Measurements from ENCODE around the gene MEAK7.

MEAK7 gene

DNA sequence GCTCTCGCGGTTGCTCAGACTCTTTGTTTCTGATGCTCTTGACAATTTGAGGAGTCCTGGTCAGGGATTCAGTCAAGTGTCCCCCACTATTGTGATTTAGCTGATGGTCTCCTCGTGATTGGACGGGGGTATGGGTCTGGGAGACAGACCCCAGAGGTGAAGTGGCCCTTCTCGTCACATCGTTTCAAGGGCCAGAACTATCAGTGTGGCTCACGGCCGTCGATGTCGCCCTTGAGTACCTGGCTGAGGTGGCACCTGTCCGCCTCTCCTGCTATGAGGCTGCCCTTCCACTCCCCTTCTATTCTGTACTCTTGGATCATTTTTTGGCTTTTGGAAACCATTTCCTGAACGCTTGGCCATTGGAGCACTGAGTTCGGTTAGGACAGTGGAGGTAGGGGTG, 7.4 kb upstream of the MEAK7 start:
- DNase-seq (ENCODE audit: low spot score) = no peak

DNA sequence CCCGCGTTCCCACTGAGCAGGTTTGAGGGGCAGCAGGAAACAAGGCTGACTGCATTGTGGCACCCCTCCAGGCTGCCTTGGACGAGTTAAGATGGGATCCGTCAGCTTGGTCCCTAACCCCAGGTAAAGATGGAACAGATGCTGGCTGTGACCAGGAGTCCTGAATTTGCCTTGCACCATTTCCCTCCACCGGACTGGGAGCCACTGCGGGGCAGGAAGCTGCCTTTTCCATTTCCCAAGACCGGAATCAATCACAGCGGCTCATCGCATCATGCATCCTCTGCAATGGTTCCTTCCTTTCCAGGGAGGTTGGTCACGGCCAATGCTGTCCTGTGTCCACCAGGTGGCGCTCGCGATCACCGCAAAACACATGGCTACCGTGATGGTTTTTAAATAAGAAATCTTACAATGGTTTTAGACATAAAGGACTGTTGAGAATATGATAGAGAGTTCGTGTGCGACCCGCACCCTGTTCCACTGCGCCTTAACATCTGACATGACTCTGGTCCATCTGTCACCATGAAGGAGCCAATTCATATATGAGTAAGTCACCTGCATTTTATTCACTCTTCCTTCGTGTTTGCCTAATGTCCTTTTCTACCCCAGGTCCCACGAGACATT, 6.8 kb upstream of the MEAK7 start:
- DNase-seq (ENCODE audit: low spot score) = peak; percentile 85

DNA sequence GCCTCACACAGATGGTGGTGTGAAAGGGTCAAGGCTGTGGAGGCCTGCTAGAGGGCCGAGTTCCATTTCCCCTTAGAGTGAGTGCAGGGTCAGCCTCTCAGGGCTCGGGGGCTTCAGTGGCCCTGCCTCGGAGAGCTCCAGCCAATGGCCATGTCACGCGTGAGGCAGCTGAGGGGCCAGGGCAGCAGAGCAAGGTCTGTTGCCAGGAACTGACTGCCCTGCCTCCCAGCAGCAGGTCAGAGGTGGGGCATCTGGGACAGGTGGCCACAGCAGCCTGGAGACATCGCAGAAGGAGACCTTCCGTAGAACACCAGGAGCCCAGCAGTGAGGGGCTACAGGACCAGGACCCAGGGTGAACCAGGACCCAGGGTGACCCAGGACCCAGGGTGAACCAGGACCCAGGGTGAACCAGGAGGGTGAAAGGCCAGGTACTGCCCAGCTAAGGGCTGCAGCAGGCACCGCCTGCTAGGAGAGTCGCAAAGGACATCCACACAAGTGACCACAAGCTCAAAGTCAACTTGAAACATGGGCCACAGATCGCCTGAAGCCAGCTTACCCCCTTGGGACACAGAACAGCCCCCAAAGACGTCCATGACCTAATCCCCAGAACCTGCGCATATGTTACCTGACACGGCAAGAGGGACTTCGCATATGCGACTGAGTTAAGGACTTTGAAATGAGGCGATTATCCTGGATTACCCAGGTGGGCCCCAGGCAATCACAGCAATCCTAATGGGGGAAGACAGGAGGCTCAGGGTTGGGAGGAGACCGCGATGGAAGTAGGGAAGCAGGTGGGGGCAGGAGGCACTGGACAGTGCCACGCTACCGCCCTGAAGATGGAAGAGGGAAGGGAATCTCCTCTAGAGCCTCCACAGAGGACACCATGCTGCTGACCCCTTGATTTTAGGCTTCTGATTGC, 4.8 kb upstream of the MEAK7 start:
- no peak for DNase-seq (ENCODE audit: low spot score)

DNA sequence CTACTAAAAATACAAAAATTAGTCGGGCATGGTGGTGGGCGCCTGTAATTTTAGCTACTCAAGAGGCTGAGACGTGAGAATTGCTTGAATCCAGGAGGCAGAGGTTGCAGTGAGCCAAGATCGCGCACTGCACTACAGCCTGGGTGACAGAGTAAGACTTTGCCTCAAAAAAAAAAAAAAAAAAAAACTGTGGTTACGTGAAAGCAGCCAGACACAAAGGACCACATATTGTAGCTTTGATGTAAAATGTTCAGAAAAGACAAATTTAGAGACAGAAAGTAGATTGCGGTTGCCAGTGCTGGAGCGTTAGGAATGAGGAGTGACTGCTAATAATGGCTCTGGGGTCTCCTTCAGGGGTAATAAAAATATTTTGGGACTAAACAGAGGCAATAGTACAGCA, 4.0 kb upstream of the MEAK7 start:
- DNase-seq (ENCODE audit: low spot score) = no peak

DNA sequence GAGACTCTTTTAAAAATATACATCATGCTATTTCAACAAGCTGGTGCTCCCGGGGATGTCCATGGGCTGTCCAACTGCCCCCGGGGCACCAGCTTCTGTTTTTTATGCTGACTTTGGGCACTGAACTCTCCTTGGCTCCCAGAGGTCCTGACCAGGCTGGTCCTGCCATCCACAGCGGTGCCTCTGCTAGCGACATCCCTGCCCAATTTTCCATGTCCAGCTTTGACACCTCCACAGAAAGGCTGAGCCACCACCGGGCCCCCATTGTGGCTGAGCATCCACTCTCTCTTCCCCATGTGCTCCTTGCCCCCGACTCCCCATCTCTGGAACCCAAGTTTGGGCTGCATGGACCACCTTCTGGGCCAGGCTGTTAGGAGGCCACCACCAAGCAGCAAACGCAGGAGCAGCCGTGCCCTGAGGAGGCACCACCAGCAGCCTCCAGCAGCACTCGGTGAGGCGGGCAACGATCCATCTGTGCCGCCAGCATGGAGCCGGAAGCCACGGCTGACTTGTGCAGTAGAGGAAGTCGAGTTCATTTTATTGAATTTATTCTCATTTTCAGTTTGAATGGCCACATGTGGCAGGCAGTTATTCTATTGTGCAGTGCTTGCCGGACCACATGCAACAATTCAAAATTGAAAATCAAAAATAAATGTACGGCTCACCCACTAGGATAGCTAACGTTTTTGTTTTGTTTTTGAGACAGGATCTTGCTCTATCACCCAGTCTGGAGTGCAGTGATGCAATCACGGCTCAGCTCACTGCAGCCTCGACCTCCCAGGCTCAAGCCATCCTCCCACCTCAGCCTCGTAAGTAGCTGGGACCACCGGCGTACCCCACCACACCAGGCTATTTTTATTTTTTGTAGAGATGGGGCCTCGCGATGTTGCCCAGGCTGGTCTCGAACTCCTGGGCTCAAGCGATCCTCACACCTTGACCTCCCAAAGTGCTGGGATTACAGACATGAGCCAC, 2.8 kb upstream of the MEAK7 start:
- no peak for DNase-seq (ENCODE audit: low spot score)

DNA sequence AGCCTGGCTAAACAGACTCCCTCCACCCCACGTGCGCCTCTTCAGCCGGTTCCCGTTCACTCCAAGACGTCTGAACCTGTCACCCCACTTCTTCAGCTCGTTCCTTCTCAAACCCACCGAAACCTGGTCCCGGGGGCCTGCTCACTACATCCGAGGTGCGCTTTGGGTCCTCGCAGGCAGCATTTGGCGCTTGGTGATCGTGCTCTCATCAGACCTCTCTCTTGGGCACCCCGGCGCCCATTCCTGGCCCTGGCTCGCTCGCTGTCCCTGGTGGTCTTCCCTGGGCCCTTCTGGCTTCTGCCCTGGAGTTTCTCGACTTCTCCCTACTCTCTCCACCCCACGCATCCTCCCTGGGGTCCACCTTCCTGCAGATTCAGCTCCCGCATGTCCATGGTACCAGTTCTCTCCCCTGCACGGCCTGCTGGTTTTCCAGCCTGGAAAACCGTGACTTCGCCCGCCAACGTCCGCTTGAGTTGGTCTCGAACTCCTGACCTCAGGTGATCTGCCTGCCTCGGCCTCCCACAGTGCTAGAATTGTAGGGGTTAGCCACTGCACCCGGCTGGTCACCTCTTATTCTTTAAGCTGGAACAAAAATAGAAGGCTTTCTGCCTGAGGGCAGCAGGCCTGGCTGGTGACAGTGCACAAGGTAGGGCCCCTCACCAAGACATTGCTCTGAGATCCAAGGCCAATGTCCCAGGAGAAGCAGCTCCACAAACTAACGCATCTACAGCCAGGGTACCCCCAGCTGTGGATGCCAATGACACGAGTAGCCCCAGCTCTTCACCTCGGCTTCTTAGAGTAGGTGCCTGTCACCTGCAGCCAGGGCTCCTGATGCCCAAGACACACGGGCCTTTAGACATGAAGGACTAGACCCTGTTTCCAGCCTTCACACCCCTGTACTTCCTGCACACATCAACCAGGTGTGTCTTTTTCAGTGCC, 1.1 kb upstream of the MEAK7 start:
- no peak for DNase-seq (ENCODE audit: low spot score)

DNA sequence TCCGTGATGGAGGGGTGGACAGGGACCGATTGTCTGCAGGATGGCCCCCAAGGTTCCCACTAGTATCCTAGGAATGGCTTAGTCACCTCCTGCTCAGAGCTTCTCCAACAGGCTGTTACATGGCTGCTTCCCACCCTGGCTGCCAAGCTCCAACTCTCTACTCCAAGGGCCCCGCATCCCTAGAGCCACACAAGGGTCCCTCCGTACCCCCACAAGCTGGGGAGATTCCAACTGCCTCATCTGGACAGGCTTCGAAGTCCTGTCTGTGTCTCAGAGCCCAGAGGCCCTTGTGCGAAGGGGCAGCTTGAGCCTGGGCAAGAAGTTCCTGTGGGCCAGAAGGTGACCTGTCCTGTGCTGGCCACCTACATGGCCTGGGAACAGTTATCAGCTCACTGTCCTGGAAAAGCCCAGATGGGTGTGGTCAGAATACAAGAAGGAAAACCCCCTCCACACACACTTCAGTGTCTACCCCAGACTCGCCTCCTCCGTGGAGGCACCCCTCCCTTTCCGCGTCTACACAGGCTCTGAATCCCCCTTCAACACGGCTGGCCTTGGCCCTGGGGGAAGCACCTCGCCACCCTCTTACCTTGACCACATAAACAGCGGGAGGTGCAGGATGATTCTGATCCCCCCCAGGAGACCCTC, 586 bp downstream of the MEAK7 start:
- DNase-seq (ENCODE audit: low spot score) = peak; percentile 67

DNA sequence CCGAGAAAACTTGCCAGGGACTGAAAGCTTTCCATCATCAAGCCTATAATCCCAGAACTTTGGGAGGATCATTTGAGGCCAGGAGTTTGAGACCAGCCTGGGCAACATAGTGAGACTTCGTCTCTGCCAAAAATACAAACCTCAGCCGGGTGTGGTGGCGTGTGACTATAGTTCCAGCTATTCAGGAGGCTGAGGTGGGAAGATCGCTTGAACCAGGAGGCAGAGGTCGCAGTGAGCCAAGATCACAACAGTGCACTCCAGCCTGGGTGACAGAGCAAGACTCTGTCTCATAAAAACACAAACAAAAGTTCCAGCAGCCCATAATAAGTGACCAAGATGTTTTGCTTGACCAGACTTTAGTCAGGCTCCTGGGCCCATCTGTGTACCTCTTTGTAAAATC, 1.9 kb downstream of the MEAK7 start:
- DNase-seq (ENCODE audit: low spot score) = no peak

DNA sequence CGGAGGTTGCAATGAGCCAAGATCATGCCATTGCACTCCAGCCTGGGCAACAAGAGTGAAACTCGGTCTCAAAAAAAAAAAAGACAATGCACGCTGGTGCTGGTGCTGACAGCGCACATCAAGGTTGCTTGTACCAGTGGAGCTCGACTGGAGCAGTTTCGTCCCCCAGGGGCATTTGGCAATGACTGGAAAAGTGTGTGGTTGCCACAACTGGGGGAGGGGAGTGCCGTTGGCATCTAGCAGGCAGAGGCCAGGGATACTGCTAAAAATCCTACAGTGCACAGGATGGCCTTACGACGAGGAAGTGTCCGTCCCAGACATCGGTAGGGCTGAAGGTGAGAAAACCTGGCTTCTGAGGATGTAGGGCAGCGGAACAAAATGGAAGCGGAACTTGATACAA, 2.4 kb downstream of the MEAK7 start:
- no peak for DNase-seq (ENCODE audit: low spot score)

DNA sequence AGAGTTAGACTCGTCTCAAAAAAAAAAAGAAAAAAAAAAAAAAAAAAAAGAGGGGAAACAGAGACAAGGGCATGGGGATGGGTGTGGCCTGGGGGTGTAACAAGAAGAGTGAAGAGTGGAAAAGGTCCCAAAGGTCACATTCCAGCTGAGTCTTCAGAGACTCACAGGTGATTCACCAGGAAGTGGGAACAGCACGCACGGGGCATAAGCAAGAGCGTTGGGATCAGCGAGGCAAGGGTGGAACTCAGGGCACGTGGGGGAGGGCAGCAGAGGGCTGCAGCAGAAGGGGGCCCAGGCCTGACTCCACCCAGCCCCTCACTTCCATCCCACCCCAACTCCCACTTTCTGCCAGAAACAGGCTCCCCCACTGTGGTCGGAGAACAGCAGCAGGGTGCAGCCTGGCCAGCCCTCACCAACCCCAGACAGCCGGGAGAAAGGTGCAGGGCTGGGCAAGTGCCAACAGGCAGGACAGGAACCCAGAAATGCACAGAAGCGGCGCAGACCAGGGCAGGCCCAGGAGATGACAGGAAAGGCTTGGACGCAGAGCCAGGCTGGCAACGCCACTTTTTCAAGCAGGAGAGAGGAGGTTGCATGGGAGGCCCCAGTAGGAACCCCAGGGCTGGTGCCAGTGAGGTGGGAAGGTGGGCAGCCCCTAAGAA, 3.3 kb downstream of the MEAK7 start:
- peak; percentile 52 for DNase-seq (ENCODE audit: low spot score)

DNA sequence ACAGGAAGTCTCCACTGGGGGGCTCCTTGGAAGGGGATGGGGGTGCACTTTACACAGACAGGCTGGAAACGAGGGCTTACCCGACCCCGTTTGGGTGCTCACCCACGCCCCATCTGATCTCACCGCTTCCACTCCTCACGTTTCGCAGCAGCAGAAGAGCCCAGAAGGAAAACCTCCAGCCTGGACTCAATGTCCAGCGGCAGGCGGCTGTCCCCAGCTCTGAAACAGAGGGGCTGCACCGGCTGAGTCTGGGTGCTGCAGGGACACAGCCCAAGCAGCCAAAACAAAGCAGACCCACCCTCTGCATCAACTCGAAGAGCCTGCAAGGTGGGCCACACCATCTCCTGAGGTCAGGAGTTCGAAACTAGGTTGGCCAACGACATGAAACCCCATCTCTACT, 3.9 kb downstream of the MEAK7 start:
- DNase-seq (ENCODE audit: low spot score) = no peak

DNA sequence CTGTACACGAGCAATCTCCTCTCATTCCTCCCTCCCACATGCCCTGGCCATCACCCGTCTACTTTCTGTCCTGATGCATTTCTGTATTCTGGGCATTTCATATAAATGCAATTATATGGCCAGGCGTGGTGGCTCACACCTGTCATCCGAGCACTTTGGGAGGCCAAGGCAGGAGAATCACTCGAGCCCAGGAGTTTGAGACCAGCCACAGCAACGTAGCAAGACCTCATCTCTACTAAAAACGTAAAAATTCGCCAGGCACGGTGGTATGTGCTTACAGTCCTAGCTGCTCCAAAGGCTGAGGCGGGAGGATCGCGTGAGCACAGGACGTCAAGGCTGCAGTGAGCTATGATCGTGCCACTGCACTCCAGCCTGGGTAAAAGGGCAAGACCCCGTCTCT, 4.8 kb downstream of the MEAK7 start:
- DNase-seq (ENCODE audit: low spot score) = no peak

DNA sequence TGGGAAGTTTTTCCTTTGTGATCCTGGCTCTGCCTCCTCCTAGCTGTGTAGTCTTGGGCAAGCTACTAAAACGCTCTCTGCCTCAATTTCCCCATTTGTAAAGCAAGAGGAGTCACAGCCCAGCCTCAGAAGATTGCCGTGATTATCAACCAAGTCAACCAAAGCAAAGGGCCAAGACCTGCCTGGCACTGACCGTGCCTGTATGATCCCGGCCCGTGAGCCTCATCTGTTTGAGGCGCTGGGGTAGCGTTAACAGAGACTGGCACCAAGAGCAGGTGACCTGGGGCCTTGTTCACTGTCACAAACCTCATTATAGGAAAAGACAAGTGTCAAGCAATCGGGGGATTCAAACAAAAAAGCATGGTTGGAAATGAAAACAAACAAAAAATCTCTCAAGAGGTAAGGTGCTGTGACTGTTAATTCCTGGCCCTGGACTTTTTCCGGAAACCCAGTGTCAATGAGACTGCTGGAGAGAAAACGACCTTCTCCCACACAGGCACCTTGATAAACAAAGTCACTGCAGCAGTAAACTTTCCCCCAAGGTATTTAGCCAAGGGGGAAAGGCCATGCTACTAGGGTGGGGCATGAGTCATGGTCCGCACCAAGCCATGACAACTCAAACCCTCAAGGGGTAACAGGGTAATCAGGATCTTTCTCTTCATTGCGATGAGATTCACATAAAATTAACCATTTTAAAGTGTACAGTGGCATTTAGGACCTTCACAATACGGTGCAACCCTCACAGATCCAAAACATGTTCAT, 5.4 kb downstream of the MEAK7 start:
- DNase-seq (ENCODE audit: low spot score) = no peak

DNA sequence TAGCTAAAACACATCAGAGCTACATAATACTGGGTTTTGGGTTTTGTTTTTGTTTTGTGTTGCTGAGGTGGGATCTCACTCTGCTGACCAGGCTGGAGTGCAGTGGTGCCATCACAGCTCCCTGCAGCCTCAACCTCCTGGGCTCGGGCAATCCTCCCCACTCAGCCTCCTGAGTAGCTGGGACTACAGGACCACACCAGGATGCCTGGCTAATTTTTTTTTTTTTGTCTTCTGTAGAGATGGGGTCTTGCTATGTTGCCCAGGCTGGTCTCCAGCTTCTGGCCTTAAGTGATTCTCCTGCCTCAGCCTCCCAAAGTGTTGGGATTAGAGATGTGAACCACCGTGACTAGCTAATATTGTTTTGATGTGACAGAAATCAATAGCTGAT, 6.2 kb downstream of the MEAK7 start:
- no peak for DNase-seq (ENCODE audit: low spot score)

DNA sequence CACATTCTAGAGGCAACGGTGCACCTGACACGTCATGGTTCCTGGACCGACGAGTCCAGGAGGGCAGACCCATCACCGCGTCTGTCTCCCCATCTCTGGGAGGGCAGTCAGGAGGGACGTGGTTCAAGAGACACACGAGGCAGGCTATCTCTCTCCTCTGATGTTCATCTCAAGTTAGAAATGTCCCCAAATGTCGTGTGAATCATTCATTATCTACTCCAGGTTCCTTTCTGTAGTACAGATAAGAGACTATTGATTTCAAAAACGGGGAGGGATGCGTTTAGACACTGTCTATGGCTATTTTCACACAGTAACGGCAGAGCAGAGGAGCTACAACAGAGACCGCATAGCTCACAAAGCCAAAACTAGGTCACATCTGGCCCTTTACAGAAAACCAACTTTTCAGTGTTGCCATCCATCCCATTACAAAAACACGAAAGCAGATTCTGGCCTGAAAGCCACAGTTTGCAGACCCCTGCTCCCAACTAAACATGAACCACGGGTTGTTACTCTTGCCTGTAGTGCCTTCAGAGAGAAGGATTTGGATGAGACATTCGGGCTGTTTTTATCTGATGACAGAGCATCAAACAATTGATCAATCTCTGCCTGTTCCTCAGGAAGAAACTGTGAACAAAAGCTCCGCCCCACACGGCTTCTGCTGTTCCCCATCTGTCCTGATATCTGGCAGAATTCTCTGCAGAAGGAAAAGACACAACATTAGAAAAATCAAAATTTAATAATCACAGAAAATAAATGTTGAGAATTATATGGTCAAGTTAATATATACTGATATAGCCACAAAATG, 6.8 kb downstream of the MEAK7 start:
- DNase-seq (ENCODE audit: low spot score) = no peak

DNA sequence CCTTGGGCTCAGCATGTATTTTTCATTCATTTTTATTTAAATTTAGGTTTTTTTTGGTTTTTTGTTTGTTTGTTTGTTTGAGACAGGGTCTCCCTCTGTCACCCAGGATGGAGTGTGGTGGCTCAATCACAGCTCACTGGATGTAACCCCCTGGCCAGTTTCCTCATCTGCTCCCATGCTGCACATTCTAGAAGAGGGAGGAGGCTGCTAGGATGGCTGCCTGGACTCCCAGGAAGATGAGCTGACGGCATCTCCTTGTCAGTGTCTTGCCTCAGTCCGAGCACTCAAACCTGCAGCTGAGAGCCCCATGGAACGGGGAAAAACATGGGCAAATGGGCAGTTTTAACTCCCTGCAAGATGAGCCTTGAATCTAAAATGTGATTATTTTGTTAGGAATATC, 7.5 kb downstream of the MEAK7 start:
- no peak for DNase-seq (ENCODE audit: low spot score)

DNA sequence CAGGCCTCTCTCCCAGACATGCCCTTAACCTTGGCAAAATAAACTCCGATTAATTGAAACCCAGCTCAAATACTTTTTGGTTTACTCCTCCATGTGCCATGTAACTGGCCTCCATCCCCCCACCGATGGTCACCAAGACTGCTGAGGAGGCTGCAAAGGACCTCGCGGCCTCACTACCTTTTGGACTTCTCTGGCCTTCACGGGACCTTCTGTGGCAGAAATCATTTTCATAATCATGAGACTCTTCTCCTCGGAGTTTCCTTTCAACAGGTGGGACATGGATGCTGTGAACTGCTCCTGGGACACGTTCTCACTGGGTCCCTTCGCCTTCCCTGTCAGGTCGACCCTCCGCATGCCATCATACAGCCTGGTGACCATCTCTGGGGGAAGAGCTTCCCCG, 9.0 kb downstream of the MEAK7 start:
- DNase-seq (ENCODE audit: low spot score) = no peak

DNA sequence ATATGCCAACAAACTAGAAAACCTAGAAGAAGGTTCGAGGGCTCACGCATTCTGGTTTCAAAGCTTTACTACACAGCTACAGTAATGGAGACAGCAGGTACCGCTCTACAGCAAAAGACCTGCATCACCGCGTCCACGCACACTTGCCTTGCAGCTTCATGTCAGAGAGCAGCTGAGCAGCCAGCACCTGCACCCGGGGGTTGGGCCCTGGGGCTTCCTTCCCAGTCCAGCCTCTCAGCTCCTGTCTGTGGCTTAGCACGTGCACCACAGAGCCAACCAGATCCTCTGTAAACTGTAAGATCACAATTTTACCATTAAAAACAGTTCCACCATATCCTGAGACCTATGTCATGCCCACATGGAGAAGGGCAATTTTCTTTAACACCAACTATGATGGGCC, 15.3 kb downstream of the MEAK7 start:
- no peak for DNase-seq (ENCODE audit: low spot score)

DNA sequence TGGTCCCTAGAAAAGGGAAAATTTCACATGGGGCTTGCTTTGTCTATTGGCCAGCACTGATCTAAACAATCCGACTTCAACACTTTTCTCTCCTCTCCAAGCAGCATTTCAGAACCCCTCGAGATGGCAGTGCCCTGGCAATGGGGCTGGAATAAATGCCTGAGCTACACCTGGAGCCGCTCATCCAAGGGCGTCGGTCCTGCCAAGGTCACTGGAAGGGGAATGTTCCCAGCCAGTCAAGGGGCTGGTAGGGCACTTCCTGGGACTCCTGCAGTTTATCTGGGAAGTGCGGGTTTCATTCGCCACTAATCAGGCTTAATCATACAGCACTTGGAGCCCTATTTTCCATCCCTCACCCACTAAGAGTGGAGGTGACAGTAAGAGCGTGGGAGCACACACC, 17.1 kb downstream of the MEAK7 start:
- no peak for DNase-seq (ENCODE audit: low spot score)
